NCI-H1436 treated with DMSO at 0.1 percent for 48 hours (cell line): ENCODE results near the gene ACTL6B.

Experiments
- DNase-seq: peaks from one replicate; lab custom pipeline; 2025; lab: John Stamatoyannopoulos, UW

The ACTL6B gene

DNA sequence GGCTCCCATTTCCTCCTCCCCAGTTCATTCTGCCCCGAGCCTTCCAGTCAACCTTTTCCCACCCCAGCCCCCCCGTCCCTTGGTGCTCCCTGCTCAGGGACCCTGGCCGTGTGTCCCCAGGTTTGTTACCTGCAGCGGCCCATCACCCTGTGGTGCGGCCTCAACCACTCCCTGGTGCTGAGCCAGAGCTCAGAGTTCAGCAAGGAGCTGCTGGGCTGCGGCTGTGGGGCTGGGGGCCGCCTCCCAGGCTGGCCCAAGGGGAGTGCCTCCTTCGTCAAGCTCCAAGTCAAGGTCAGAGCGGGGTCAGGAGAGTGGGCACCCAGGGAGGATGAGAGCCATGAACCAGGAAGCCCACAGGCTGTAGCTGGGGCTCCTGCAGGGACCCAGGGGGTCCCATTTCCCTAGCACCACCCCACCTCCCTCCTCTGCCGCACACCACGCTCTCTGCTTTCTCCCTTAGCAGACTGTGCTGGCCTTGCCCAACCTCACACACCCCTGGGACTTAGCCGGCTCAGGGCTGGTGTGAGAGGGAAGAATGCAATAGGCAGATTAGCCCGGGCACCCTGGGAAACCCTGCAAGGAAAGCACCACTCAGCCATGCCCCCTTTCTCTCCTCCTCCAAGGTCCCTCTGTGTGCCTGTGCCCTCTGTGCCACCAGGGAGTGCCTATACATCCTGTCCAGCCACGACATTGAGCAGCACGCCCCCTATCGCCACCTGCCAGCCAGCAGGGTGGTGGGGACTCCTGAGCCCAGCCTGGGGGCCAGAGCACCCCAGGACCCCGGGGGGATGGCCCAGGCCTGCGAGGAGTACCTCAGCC, 56.1 kb downstream of the ACTL6B start:
- no peak for DNase-seq

- DNase-seq: no peak
Measured at GRCh38 chr7:100598425-100598824, 57.8 kb downstream of the ACTL6B start.

DNA sequence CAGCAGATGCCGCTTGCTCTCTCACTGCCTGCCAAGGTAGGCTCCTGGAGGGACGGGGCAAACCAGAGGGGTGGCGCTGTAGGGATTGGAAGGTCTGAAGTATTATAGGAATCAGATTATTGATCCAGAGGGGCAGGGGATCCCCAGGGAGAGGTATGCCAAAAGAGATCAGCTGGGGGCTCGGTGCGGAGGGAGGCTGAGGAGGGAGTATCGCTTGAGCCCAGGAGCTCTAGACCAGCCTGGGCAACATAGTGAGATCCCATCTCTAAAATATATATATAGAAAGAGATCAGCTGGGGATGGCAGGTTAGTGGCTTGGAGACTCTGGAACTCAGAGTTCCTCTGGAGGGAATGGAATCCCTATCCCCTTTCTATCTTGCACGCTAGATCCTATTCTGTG, 61.1 kb downstream of the ACTL6B start:
- no peak for DNase-seq
